Hypothalamus (tissue), 51 donors: ENCODE results near the gene TNRC6B.
A peak's percentile ranks its signal among the peaks of the same experiment; 100 is the strongest.
"Not testable (repeated sequence)": the region's sequence is repeated elsewhere in the genome, so short reads cannot be mapped to it uniquely, and the experiment has no call there.

Experiments used
- DNase-seq, 51 donors: peaks; one replicate each; lab custom pipeline; 2025; lab: John Stamatoyannopoulos, UW

Gene TNRC6B

GRCh38 chr22:40346185-40347118 is 168.7 kb downstream of the TNRC6B start, which contains the start of gene ADSL:
Gene ADSL (plus strand): TSS chr22:40346500. CDS start chr22:40346559, 59 bp downstream.
- peak; percentile 37 to 91 (median 78) for DNase-seq

DNA sequence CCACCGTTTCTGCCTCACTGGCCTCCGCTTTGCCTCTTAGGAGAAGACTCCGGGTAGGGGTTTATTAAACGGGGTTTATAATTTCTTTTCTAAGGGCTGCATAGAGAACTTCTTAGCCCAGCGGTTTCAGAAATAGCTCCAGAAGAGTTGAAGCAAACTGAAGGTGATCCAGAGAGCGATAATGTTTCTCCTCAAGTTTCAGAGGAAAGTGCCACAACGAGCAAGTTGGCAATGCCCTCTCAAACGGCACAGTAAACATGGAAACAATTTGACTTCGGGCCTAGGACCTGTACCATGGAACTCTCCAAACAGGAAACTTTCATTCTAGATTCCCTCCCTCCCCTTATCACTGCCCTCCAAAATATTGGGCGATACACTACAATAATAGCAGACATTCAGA is 169.6 kb downstream of the TNRC6B start:
- no peak for DNase-seq

GRCh38 chr22:40348025-40348658 is 170.4 kb downstream of the TNRC6B start:
- DNase-seq = peak in 27 of 51 donors; percentile 6 to 62 (median 21)

DNA sequence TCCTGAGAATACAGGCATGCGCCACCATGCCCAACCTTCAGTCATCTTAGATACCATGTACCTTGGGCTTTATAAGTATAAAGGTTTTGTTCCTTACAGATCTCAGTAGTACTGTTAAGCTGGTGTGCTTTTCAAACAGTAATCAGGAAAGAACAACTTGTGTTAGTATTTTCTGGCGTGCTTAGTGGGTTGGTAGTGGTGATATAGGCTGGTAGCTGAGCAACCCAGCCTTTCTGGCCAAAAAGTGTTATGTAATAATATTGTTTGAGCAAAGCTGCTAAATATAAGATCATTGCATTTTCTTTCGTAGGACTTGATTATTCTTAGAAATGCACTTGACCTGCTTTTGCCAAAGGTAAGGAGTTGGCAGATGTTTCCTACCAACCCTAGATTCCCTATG is 175.0 kb downstream of the TNRC6B start:
- no peak for DNase-seq

DNA sequence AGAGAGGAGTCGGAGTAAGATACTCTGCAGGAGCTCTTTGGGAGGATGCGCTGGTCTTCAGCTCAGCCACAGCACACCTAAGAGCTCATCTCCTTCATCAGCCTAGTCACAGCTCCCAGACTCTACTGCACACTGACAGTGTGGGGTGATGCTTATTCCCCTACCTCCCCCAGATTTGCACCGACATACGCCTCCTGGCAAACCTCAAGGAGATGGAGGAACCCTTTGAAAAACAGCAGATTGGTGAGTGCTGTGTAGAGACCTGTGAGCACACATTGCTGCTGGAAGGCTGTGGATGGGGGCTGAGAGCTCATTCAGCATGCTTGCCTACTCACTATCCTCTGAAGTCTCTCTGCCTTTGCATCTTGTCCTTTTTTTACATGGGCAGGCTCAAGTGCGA is 183.4 kb downstream of the TNRC6B start:
- peak in 1 of 51 donors; percentile 6 for DNase-seq

DNA sequence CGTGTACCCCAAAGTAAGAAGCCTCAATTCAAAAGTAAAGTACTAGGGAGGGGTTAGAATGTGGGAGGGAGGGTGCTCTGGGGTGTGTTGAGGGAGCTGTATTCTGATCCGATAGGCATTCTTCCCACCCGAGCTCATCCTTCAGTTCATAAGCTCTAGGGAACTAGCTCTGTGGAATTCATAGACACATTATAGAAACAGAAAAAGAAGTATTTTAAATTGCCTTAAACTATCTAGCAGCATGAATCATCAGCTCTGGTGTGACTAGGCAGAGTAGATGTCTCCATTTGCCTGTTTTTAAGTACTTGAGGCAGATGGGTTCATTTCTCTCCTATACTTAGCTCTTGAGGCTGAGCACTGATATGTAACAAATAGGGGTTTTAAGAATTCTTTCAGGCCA is 185.3 kb downstream of the TNRC6B start:
- no peak for DNase-seq

- no peak for DNase-seq
These were observed 186.7 kb downstream of the TNRC6B start for GRCh38 chr22:40364431-40364830.

- no peak for DNase-seq
These were observed 188.3 kb downstream of the TNRC6B start for GRCh38 chr22:40366068-40366467.

- no peak for DNase-seq
These were observed 189.6 kb downstream of the TNRC6B start for GRCh38 chr22:40367342-40367741.

GRCh38 chr22:40368016-40368415 is 190.3 kb downstream of the TNRC6B start:
- DNase-seq = no peak

- no peak for DNase-seq
These were observed 191.1 kb downstream of the TNRC6B start for GRCh38 chr22:40368836-40369235.

DNA sequence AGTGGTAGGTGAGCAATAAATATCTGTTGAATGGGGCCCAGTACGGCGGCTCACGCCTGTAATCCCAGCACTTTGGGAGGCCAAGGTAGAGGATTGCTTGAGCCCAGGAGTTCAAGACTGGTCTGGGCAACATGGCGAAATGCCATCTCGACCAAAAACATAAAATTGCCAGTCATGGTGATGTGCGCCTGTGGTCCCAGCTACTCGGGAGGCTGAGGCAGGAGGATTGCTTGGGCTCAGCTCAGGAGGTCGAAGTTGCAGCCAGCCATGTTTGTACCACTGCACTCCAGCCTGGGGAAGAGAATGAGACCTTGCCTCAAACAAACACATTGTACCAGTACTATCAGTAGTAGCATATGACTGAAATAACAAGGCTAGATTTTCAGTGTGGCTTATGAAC is 196.8 kb downstream of the TNRC6B start:
- DNase-seq = no peak

GRCh38 chr22:40376149-40376548 is 198.4 kb downstream of the TNRC6B start:
- no peak for DNase-seq

GRCh38 chr22:40377931-40378330 is 200.2 kb downstream of the TNRC6B start:
- DNase-seq = no peak

DNA sequence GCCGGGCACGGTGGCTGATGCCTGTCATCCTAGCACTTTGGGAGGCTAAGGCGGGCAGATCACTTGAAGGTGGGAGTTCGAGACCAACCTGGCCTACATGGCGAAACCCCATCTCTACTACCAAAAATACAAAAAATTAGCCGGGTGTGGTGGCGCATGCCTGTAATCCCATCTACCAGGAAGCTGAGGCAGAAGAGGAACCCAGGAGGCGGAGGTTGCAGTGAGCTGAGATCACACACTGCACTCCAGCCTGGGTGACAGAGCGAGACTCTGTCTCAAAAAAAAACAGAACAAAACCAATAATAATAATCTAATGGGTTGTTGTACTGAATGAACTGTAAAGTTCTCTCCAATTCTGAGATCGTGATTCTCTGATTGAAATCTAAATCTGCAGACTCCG is 200.7 kb downstream of the TNRC6B start:
- DNase-seq = not testable (repeated sequence)

DNA sequence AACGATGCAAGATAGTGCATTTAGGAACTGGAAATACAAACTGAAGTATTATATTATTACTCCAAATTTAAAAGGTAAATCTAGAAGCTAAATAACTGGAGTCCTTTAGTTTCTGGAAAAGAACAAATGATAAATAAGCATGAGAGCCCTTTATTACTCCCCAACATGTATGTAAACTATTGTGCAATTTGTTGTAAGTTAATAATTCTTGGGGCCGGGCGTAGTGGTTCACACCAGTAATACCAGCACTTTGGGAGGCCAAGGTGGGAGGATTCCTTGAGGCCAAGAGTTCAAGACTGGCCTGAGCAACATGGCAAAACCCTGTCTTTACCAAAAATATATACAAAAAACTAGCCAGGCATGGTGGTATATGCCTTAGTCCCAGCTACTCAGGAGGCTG is 203.7 kb downstream of the TNRC6B start:
- DNase-seq = no peak

DNA sequence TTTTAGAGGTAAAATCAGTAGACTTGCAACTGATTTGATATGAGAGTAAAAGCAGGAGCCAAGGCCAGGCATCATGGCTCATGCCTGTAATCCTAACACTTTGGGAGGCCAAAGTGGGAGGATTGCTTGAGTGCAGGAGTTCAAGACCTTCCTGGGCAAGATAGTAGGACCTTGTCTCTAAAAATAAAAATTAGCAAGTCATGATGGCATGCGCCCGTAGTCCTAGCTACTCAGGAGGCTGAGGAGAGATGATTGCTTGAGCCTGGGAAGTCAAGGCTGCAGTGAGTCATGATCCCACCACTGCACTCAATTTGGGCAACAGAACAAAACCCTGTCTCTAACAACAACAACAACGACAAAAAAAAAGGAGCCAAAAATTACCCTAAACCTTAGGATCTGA is 206.2 kb downstream of the TNRC6B start:
- DNase-seq = no peak

DNA sequence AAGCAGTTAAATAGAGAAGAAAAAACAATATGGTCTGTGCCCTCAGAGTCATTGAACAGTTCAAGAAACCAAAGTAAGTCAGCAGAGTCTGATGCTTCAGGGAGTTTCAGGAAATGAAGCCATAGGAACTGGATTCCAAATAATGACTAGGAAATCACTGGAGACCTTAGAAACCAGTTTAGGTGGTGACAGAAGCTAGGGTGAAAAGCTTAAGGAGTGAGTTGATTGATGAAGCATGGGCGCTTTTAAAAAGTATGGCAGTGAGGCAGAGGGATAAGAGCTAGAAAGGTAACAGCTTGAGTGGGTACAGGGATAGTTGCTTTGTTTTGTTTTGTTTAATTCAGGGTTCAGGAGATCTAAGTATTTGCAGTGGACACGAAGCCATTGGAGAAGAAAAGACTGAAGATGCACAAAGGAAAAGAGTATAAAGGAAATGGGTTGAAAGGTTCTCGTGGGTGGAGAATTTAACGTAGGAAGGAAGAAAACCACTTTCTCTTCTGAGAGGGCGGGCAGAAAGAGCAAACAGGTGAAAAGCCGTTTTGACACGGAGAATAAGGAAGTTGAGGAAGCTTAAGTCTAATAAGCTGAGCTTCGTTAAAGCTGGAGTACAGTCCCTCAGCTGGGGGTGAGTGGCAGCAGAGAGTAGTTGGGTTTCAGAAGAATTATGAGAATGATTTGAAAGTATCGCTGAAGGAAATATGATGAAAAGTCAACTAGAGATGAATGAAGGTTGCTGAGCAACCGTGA is 207.5 kb downstream of the TNRC6B start:
- no peak for DNase-seq
